HEK293 (cell line): ENCODE data around the gene PTRHD1.

Source experiments
- CTCF ChIA-PET: fragments of 350-600 bp; formaldehyde crosslinking; extraction: SDS; loops from one replicate; lab custom pipeline; 2021; ENCODE audit warnings: antibody characterized with exemption; lab: Yijun Ruan, JAX
- POLR2A ChIA-PET: fragments of 300-600 bp; formaldehyde crosslinking; extraction: SDS; loops from one replicate; lab custom pipeline; 2020; ENCODE audit warnings: antibody characterized with exemption, inconsistent platforms; lab: Yijun Ruan, JAX
- H3K27ac ChIP-seq: fragments of 200-500 bp; sonication (Bioruptor generic); 2 replicates; pipeline ENCODE4 v1.5.1; 2014; ENCODE audit warnings: low read depth, low read length, control low read depth, inconsistent platforms; ENCODE audit errors: extremely low read depth
- H3K36me3 ChIP-seq, 2 experiments: fragments of 200-500 bp in 1 of 2; sonication (Bioruptor generic) in 1 of 2; 1 replicate in 1 of 2; 2 replicates in 1 of 2; pipeline ENCODE4 v1.5.1; 2014 to 2017; ENCODE audit warnings: inconsistent platforms in 2 of 2, low read length in 2 of 2; ENCODE audit not compliant: control insufficient read depth in 2 of 2, insufficient read depth in 1 of 2
- H3K4me1 ChIP-seq: fragments of 200-500 bp; sonication (Bioruptor generic); 2 replicates; pipeline ENCODE4 v1.5.1; 2014; ENCODE audit warnings: mild to moderate bottlenecking, low read length, inconsistent platforms; ENCODE audit not compliant: control insufficient read depth, insufficient read depth
- H3K4me3 ChIP-seq: 2 replicates; pipeline ENCODE4 v1.5.1; 2011; ENCODE audit warnings: low read depth, mild to moderate bottlenecking, control low read depth, low read length, moderate library complexity
- H3K9me3 ChIP-seq: fragments of 200-500 bp; sonication (Bioruptor generic); 2 replicates; pipeline ENCODE4 v1.5.1; 2014; ENCODE audit warnings: low read depth, low read length, inconsistent platforms; ENCODE audit not compliant: control insufficient read depth, insufficient read depth
- EGR2 ChIP-seq: fragments of 450-650 bp; formaldehyde crosslinking; IDR thresholded peaks from 2 replicates; pipeline ENCODE4 v1.5.1; 2016; ENCODE audit warnings: low read depth, missing biosample characterization, missing genetic modification characterization
- GLI2 ChIP-seq: fragments of 450-650 bp; formaldehyde crosslinking; IDR thresholded peaks from 2 replicates; pipeline ENCODE4; 2017; ENCODE audit warnings: missing biosample characterization, missing genetic modification characterization, low read depth, borderline replicate concordance
- KLF7 ChIP-seq: fragments of 450-650 bp; formaldehyde crosslinking; IDR thresholded peaks from 2 replicates; pipeline ENCODE4 v1.5.1; 2016; ENCODE audit warnings: missing biosample characterization, missing genetic modification characterization, borderline replicate concordance
- MEIS1 ChIP-seq: sonication (generic); formaldehyde crosslinking; IDR thresholded peaks from 2 replicates; pipeline ENCODE4 v1.8.1; 2022; ENCODE audit warnings: missing genetic modification reagents, mild to moderate bottlenecking, borderline replicate concordance
- SCRT2 ChIP-seq: fragments of 450-650 bp; formaldehyde crosslinking; IDR thresholded peaks from 2 replicates; pipeline ENCODE4 v1.5.1; 2016; ENCODE audit warnings: missing biosample characterization, missing genetic modification characterization
- TRIM28 ChIP-seq: IDR thresholded peaks from 2 replicates; pipeline ENCODE4 v1.6.1; 2011; ENCODE audit warnings: low read length, control low read depth, borderline replicate concordance
- ZFP41 ChIP-seq: fragments of 450-650 bp; formaldehyde crosslinking; IDR thresholded peaks from 2 replicates; pipeline ENCODE4 v1.5.1; 2016; ENCODE audit warnings: missing biosample characterization, missing genetic modification characterization, borderline replicate concordance
- ZNF214 ChIP-seq: fragments of 450-650 bp; formaldehyde crosslinking; IDR thresholded peaks from 2 replicates; pipeline ENCODE4 v1.5.1; 2017; ENCODE audit warnings: missing biosample characterization, mild to moderate bottlenecking, missing genetic modification characterization, borderline replicate concordance
- ZNF274 ChIP-seq, 2 experiments: fragments of 200-500 bp in 1 of 2; fragments of 450-650 bp in 1 of 2; sonication (Bioruptor generic) in 1 of 2; formaldehyde crosslinking in 1 of 2; IDR thresholded peaks; 2 replicates each; pipeline versions ENCODE4 v1.5.1 to v1.6.1; 2014 to 2016; ENCODE audit warnings: borderline replicate concordance in 1 of 2, inconsistent platforms in 1 of 2, low read length in 1 of 2, missing biosample characterization in 1 of 2, missing genetic modification characterization in 1 of 2
- ZNF548 ChIP-seq: fragments of 450-650 bp; formaldehyde crosslinking; IDR thresholded peaks from 2 replicates; pipeline ENCODE4 v1.5.1; 2016; ENCODE audit warnings: missing biosample characterization, missing genetic modification characterization
- ZNF555 ChIP-seq: fragments of 450-650 bp; formaldehyde crosslinking; conservative IDR thresholded peaks from 2 replicates; pipeline ENCODE4 v1.5.1; 2017; ENCODE audit warnings: missing biosample characterization, mild to moderate bottlenecking, missing genetic modification characterization, inconsistent platforms
- ZNF561 ChIP-seq: fragments of 450-650 bp; IDR thresholded peaks from 2 replicates; pipeline ENCODE4 v1.5.1; 2018; ENCODE audit warnings: missing biosample characterization, missing genetic modification characterization, borderline replicate concordance
- ZNF571 ChIP-seq: fragments of 450-650 bp; formaldehyde crosslinking; IDR thresholded peaks from 2 replicates; pipeline ENCODE4 v1.5.0; 2017; ENCODE audit warnings: missing biosample characterization, missing genetic modification characterization
- ZNF585B ChIP-seq: fragments of 450-650 bp; formaldehyde crosslinking; IDR thresholded peaks from 2 replicates; pipeline ENCODE4 v1.5.1; 2016; ENCODE audit warnings: missing biosample characterization, missing genetic modification characterization
- ZNF623 ChIP-seq: fragments of 450-650 bp; formaldehyde crosslinking; IDR thresholded peaks from 2 replicates; pipeline ENCODE4 v1.5.1; 2016; ENCODE audit warnings: missing biosample characterization, missing genetic modification characterization
- ZNF660 ChIP-seq: fragments of 450-650 bp; IDR thresholded peaks from 2 replicates; pipeline ENCODE4 v1.5.1; 2018; ENCODE audit warnings: missing biosample characterization, mild to moderate bottlenecking, missing genetic modification characterization
- ZNF701 ChIP-seq: fragments of 450-650 bp; formaldehyde crosslinking; IDR thresholded peaks from 2 replicates; pipeline ENCODE4 v1.5.1; 2016; ENCODE audit warnings: missing biosample characterization, missing genetic modification characterization
- ZNF707 ChIP-seq: fragments of 450-650 bp; formaldehyde crosslinking; IDR thresholded peaks from 2 replicates; pipeline ENCODE4 v1.5.1; 2016; ENCODE audit warnings: missing biosample characterization, missing genetic modification characterization
- ZNF792 ChIP-seq: fragments of 450-650 bp; formaldehyde crosslinking; IDR thresholded peaks from 2 replicates; pipeline ENCODE4 v1.5.1; 2016; ENCODE audit warnings: missing biosample characterization, missing genetic modification characterization
- TF ChIP-seq, protein P1 (sequence below): fragments of 450-650 bp; formaldehyde crosslinking; IDR thresholded peaks from 2 replicates; pipeline ENCODE4 v1.5.1; 2016; ENCODE audit warnings: missing biosample characterization, missing genetic modification characterization, borderline replicate concordance
- TF ChIP-seq, protein P2 (sequence below): fragments of 450-650 bp; formaldehyde crosslinking; IDR thresholded peaks from 2 replicates; pipeline ENCODE4 v1.5.1; 2016; ENCODE audit warnings: missing biosample characterization, missing genetic modification characterization, borderline replicate concordance

PTRHD1 gene

DNA sequence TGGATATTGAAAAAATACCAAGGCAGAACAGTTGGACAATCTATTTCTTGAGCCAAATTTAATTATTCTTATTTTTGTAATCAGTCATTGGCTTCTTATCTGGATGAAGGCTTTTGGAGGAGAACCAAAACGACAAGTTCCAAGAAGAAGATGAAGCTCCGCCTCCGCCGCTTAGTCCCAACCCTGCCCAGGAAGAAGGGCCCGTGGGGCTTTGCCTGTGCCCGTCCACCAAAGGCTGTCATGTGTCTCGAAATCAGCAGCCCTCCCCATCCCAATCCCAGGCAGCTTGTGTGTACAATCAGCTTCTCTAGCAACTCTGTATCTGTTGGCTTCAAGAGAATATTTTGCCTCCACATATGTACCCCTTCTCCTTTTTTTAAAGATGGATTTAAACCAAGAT, 24.6 kb downstream of the PTRHD1 start (continued):
- TF ChIP-seq, protein P1, sequence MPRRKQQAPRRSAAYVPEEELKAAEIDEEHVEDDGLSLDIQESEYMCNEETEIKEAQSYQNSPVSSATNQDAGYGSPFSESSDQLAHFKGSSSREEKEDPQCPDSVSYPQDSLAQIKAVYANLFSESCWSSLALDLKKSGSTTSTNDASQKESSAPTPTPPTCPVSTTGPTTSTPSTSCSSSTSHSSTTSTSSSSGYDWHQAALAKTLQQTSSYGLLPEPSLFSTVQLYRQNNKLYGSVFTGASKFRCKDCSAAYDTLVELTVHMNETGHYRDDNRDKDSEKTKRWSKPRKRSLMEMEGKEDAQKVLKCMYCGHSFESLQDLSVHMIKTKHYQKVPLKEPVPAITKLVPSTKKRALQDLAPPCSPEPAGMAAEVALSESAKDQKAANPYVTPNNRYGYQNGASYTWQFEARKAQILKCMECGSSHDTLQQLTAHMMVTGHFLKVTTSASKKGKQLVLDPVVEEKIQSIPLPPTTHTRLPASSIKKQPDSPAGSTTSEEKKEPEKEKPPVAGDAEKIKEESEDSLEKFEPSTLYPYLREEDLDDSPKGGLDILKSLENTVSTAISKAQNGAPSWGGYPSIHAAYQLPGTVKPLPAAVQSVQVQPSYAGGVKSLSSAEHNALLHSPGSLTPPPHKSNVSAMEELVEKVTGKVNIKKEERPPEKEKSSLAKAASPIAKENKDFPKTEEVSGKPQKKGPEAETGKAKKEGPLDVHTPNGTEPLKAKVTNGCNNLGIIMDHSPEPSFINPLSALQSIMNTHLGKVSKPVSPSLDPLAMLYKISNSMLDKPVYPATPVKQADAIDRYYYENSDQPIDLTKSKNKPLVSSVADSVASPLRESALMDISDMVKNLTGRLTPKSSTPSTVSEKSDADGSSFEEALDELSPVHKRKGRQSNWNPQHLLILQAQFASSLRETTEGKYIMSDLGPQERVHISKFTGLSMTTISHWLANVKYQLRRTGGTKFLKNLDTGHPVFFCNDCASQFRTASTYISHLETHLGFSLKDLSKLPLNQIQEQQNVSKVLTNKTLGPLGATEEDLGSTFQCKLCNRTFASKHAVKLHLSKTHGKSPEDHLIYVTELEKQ (tag by site-specific recombination) = no peak
- TF ChIP-seq TRIM28 (no peak), ZNF623 (tag by site-specific recombination) (no peak), GLI2 (no peak), ZNF707 (tag by site-specific recombination) (no peak), ZNF555 (tag by site-specific recombination) (no peak)

DNA sequence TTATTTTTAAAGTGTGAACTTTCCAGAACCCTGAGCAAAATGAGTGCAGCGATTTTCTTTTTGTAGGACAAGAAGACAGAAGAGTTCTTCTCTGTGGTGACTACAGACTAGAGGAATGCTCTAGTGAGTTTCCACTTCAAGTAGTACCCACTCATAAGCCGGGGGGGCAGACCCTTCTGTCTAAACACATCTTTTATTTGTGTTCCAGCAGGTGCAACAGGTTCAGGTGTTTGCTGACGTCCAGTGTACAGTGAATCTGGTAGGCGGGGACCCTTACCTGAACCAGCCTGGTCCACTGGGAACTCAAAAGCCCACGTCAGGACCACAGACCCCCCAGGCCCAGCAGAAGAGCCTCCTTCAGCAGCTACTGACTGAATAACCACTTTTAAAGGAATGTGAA, 25.2 kb downstream of the PTRHD1 start:
- POLR2A ChIA-PET = no interaction called here
- Histone ChIP-seq H3K9me3 (no peaks in the 10 kb centered on the region), H3K4me1 (no peaks in the 10 kb centered on the region), H3K4me3 (no peak overlapping the region)
- TF ChIP-seq SCRT2 (tag by site-specific recombination) = 0 out of 2 replicates have a peak, but pooled peaks have one; percentile 13
- no peak for TF ChIP-seq ZNF585B (tag by site-specific recombination)
- TF ChIP-seq, all 188 proteins: peak for 1
- Histone ChIP-seq H3K36me3 (peaks cover 0 to 28% of the 10 kb centered on the region in 2 experiments; a peak in 2 of 3 replicates), H3K27ac (no peak overlapping the region)
- CTCF ChIA-PET = no interaction called here

DNA sequence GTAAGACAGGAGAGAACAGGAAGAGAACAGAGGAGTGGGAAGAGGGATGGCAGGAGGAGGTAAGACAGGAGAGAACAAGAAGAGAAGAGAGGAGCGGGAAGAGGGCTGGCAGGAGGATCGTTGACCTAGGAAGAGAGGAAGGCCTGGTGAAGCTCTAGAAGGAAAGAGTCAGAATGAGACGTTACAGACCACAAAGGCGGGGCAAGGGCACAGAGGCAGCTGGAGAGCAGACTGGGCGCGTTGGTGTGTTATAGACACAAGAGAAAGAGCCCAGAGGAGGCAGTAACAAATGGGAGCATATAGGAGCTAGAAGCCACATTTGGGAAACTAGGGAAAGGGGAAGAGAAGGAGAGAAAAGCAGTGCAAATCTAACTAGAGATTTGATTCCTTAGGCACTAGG, 26.6 kb downstream of the PTRHD1 start:
- H3K9me3 ChIP-seq = no peaks in the 10 kb centered on the region
- no peak overlapping the region for H3K27ac ChIP-seq
- ChIA-PET CTCF (interaction anchor here (1.5 kb wide), 1 partner anchor 26 kb away, joined by 4 read pairs; the partner anchor contains the start of genes CENPO and PTRHD1), POLR2A (no interaction called here)
- H3K4me3 ChIP-seq = no peak overlapping the region
- peaks cover 0 to 33% of the 10 kb centered on the region in 2 experiments; a peak in 2 of 3 replicates for H3K36me3 ChIP-seq
- TF ChIP-seq ZNF548 (no peak), ZFP41 (tag by site-specific recombination) (no peak), KLF7 (no peak), ZNF214 (tag by site-specific recombination) (no peak)
- TF ChIP-seq, all 188 proteins: peak for 0
- peaks cover 10% of the 10 kb centered on the region for H3K4me1 ChIP-seq

DNA sequence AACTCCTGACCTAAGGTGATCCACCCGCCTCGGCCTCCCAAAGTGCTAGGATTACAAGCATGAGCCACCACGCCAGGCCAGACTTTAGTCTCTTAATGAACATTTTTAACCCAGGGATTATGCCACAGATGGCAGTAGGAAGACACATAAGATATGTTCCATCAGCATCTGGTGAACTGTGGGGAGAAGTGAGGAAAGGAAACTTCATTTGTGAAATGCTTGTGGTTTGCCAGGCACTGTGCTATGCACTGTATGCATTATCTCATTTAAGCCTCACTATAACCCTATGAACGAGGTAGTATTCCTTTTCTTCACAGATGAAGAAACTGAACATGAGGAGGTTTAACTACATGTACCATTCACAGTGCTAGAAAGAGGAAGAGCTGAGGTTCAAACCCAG, 29.3 kb downstream of the PTRHD1 start:
- no peak for TF ChIP-seq ZNF660 (tag by site-specific recombination)
- TF ChIP-seq EGR2 (tag by site-specific recombination) = no peak
- TF ChIP-seq ZNF571 = no peak
- TF ChIP-seq ZNF561 = no peak
- TF ChIP-seq, protein P2, sequence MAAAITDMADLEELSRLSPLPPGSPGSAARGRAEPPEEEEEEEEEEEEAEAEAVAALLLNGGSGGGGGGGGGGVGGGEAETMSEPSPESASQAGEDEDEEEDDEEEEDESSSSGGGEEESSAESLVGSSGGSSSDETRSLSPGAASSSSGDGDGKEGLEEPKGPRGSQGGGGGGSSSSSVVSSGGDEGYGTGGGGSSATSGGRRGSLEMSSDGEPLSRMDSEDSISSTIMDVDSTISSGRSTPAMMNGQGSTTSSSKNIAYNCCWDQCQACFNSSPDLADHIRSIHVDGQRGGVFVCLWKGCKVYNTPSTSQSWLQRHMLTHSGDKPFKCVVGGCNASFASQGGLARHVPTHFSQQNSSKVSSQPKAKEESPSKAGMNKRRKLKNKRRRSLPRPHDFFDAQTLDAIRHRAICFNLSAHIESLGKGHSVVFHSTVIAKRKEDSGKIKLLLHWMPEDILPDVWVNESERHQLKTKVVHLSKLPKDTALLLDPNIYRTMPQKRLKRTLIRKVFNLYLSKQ (tag by site-specific recombination) = no peak
- no peak for TF ChIP-seq ZNF274 (IDR thresholded peaks at IDR 0.05; ENCODE audit: low read length)
- TF ChIP-seq ZNF274 (tag by site-specific recombination; IDR thresholded peaks at IDR 0.05; ENCODE audit: borderline replicate concordance) = no peak
- no peak for TF ChIP-seq MEIS1 (CRISPR knock-in tag)
- no peak for TF ChIP-seq ZNF701 (tag by site-specific recombination)
- no peak for TF ChIP-seq ZNF792 (tag by site-specific recombination)
- ChIA-PET POLR2A (no interaction called here), CTCF (no interaction called here)
- Histone ChIP-seq H3K4me3 (no peak overlapping the region), H3K4me1 (peaks cover 10% of the 10 kb centered on the region), H3K9me3 (no peaks in the 10 kb centered on the region), H3K36me3 (peaks cover 8 to 29% of the 10 kb centered on the region in 2 experiments), H3K27ac (no peak overlapping the region)
